Endothelial cell of umbilical vein (primary cell): ENCODE results near the gene EFCAB10. TPM values are rescaled to one million over a fixed set of nuclear protein-coding genes. Genes with fewer than 3 reads are reported as not detected.
A peak's percentile ranks its signal among the peaks of the same experiment; 100 is the strongest.

Experiments used
- BruUV-seq: library from RNA; stranded (reverse); fragments of 400-500 nt; replicated peaks from 2 replicates; lab custom pipeline; 2021; lab: Mats Ljungman, UMichigan
- CTCF ChIA-PET: fragments of 300-600, 350-600 bp; sonication (Branson Sonifier 250); formaldehyde crosslinking; loops from one replicate; lab custom pipeline; 2021; ENCODE audit warnings: antibody characterized with exemption, inconsistent platforms; lab: Charles Lee
- POLR2A ChIA-PET: fragments of 300-600, 350-600 bp; sonication (Branson Sonifier 250); formaldehyde crosslinking; loops from one replicate; lab custom pipeline; 2021; ENCODE audit warnings: antibody characterized with exemption, inconsistent platforms; lab: Charles Lee
- DNase-seq: peaks from one replicate; pipeline ENCODE4 v3.0.0-alpha.2; 2011; ENCODE audit warnings: low read depth, low spot score
- FAIRE-seq: peaks from 2 replicates; lab custom pipeline; 2011; peaks lifted over from hg19 to GRCh38; lab: Jason Lieb, UNC
- H2AFZ ChIP-seq: 2 replicates; pipeline ENCODE4 v1.6.0; 2012; ENCODE audit warnings: low read depth, low read length, control low read depth, inconsistent platforms
- H3K27ac ChIP-seq: 2 replicates; pipeline ENCODE4 v1.5.1; 2011; ENCODE audit warnings: low read depth, mild to moderate bottlenecking, control low read depth, low read length, moderate library complexity; ENCODE audit not compliant: insufficient read depth
- H3K27me3 ChIP-seq, 2 experiments: 2 replicates each; pipeline versions ENCODE4 v1.6.0 to v1.6.1; 2011; ENCODE audit warnings: low read length in 2 of 2, mixed read lengths in 1 of 2; ENCODE audit not compliant: control insufficient read depth in 2 of 2, insufficient read depth in 2 of 2
- H3K36me3 ChIP-seq, 2 experiments: 2 replicates in 1 of 2; 3 replicates in 1 of 2; pipeline ENCODE4 v1.5.1; 2011; ENCODE audit warnings: low read length in 2 of 2, mild to moderate bottlenecking in 1 of 2, moderate library complexity in 1 of 2; ENCODE audit not compliant: control insufficient read depth in 2 of 2, insufficient read depth in 2 of 2; ENCODE audit errors: extremely low read depth in 1 of 2
- H3K4me1 ChIP-seq: 3 replicates; pipeline ENCODE4 v1.5.1; 2011; ENCODE audit warnings: mild to moderate bottlenecking, low read length; ENCODE audit not compliant: control insufficient read depth, insufficient read depth; ENCODE audit errors: extremely low read depth
- H3K4me2 ChIP-seq: 2 replicates; pipeline ENCODE4 v1.6.1; 2011; ENCODE audit warnings: low read length, control low read depth, mixed read lengths; ENCODE audit not compliant: insufficient read depth
- H3K4me3 ChIP-seq, 3 experiments: fragments of 200-600 bp in 1 of 3; sonication (generic), shearing (Covaris generic) in 1 of 3; replicated peaks in 1 of 3; 2 replicates each; pipeline ENCODE4 v1.5.1; 2011 to 2016; ENCODE audit warnings: control low read depth in 3 of 3, low read length in 3 of 3, mild to moderate bottlenecking in 2 of 3, inconsistent platforms in 1 of 3, low read depth in 1 of 3, moderate library complexity in 1 of 3; ENCODE audit not compliant: insufficient read depth in 1 of 3
- H3K79me2 ChIP-seq: 2 replicates; pipeline ENCODE4 v1.6.0; 2012; ENCODE audit warnings: low read length, inconsistent platforms; ENCODE audit not compliant: control insufficient read depth, insufficient read depth
- H3K9ac ChIP-seq: replicated peaks from 2 replicates; pipeline ENCODE3; 2011; ENCODE audit warnings: low read length, control low read depth; ENCODE audit not compliant: insufficient read depth; ENCODE audit errors: extremely low read depth
- H3K9me1 ChIP-seq: replicated peaks from 3 replicates; pipeline ENCODE4 v1.6.0; 2011; ENCODE audit warnings: mild to moderate bottlenecking, low read length; ENCODE audit not compliant: control insufficient read depth, insufficient read depth; ENCODE audit errors: extremely low read depth
- H3K9me3 ChIP-seq: replicated peaks from 2 replicates; pipeline ENCODE4 v1.5.1; 2012; ENCODE audit warnings: low read length, inconsistent platforms; ENCODE audit not compliant: control insufficient read depth, insufficient read depth
- H4K20me1 ChIP-seq: replicated peaks from 2 replicates; pipeline ENCODE3; 2011; ENCODE audit warnings: mild to moderate bottlenecking, low read length; ENCODE audit not compliant: control insufficient read depth, insufficient read depth; ENCODE audit errors: extremely low read depth
- EZH2 ChIP-seq: IDR thresholded peaks from 2 replicates; pipeline ENCODE4 v1.6.1; 2012; ENCODE audit warnings: borderline replicate concordance, low read depth, mild to moderate bottlenecking, moderate library complexity, low read length, inconsistent platforms; ENCODE audit not compliant: severe bottlenecking
- FOS ChIP-seq: IDR thresholded peaks from 2 replicates; pipeline ENCODE4 v1.6.1; 2011; ENCODE audit warnings: mild to moderate bottlenecking, low read length, moderate library complexity, borderline replicate concordance; ENCODE audit not compliant: insufficient read depth
- GATA2 ChIP-seq: IDR thresholded peaks from 2 replicates; pipeline ENCODE4 v1.7.0; 2011; ENCODE audit warnings: low read depth, mild to moderate bottlenecking, moderate library complexity, mixed read lengths, low read length; ENCODE audit not compliant: insufficient read length, insufficient read depth
- JUN ChIP-seq: IDR thresholded peaks from 2 replicates; pipeline ENCODE4 v1.6.1; 2011; ENCODE audit warnings: borderline replicate concordance, low read depth; ENCODE audit not compliant: insufficient read length, insufficient read depth
- MYC ChIP-seq: IDR thresholded peaks from one replicate; pipeline ENCODE4 v1.6.1; 2011; ENCODE audit warnings: mild to moderate bottlenecking, low read depth, low read length
- POLR2A ChIP-seq: IDR thresholded peaks from 2 replicates; pipeline ENCODE4 v1.6.1; 2012; ENCODE audit warnings: low read depth, mild to moderate bottlenecking, control low read depth, low read length
- POLR2AphosphoS5 ChIP-seq: IDR thresholded peaks from 2 replicates; pipeline ENCODE4 v1.6.1; 2012; ENCODE audit warnings: low read depth, mild to moderate bottlenecking, control low read depth, low read length, moderate library complexity; ENCODE audit not compliant: insufficient read depth
- dilution Hi-C: fragments of 300-500 bp; cut with MboI; formaldehyde crosslinking; loops from one replicate; pipeline ENCODE4 v1.15.0; 2019; ENCODE audit warnings: low sequenced_read_pairs; ENCODE audit not compliant: extremely low pct_ligation_motif_present
- intact Hi-C: fragments of 100-400 bp; cut with micrococcal nuclease; formaldehyde crosslinking; loops from one replicate; pipeline ENCODE4 v1.10.0; 2022
- polyA plus RNA-seq, 4 experiments: library from polyadenylated mRNA; depleted of rRNA in 3 of 4; stranded (reverse) in 3 of 4; unstranded in 1 of 4; fragments of >200 nt; gene quantifications; 2 replicates each; pipeline versions ENCODE4 v1.2.1 to v1.2.3, GENCODE V29; 2011 to 2012; ENCODE audit warnings: missing spikeins in 1 of 4
- total RNA-seq: library from RNA; stranded (reverse); gene quantifications from 2 replicates; pipeline ENCODE4 v1.2.3, GENCODE V29; 2021
- TF ChIP-seq, protein P1 (sequence below), 2 donors: IDR thresholded peaks; 1 replicate in 1 of 2; 2 replicates in 1 of 2; pipeline ENCODE4 v1.5.1; 2011; ENCODE audit warnings: low read length in 2 of 2, mild to moderate bottlenecking in 2 of 2, moderate library complexity in 2 of 2, control low read depth in 1 of 2, inconsistent platforms in 1 of 2, low read depth in 1 of 2; ENCODE audit not compliant: insufficient read depth in 1 of 2; ENCODE audit errors: extremely low read depth in 1 of 2
- TF ChIP-seq, protein P2 (sequence below): IDR thresholded peaks from 2 replicates; pipeline ENCODE4 v1.6.1; 2011; ENCODE audit not compliant: insufficient read depth, insufficient read length

Gene EFCAB10
- total and polyA plus RNA-seq, 2 donors (not counting 3 experiments of a cell fraction or from before 2014, with no cell fraction given) = not detected

DNA sequence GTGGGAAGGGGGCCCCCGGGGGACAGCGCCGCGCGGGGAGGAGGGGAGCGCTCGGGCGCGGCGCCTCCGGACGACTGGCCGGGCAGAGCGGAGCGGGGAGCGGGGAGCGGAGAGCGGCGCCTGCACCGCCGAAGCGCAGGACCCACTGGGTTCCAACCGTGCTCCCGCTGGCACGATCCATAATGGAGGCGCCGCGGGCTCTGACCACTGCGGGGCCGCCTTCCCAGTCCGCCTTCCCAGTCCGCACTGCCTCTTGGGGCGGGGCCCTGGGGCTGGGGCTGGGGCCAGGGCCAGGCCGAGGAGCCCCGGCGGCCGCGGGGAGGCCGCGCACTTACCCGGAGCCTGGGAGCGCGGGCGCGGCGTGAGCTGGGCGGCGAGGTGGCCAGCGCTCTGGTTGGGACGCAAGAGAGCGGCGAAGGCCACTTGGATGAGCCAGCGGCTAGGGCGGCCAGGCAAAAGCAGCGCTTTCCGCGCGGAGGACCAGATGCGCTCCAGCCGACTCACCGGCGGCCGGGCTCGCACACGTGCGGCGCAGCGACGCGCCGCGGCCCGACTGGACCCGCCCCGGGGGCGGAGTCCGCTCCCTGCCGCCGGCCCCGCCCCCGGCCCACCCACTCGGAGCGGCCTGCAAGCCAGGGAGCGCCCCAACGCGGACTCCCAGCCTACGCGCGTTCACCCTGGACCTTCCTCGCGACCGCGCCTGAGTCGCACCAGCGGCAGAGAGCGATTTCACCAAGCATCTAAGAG lies 59.4 kb downstream of the EFCAB10 start, which contains the start of gene PUS7:
Gene PUS7 (minus strand): TSS at position 555 of the 747 bp plus-strand sequence. CDS start 13,759 bp downstream, outside the sequence.
- H3K36me3 ChIP-seq = no peaks in the 10 kb centered on the region
- TF ChIP-seq, protein P1, sequence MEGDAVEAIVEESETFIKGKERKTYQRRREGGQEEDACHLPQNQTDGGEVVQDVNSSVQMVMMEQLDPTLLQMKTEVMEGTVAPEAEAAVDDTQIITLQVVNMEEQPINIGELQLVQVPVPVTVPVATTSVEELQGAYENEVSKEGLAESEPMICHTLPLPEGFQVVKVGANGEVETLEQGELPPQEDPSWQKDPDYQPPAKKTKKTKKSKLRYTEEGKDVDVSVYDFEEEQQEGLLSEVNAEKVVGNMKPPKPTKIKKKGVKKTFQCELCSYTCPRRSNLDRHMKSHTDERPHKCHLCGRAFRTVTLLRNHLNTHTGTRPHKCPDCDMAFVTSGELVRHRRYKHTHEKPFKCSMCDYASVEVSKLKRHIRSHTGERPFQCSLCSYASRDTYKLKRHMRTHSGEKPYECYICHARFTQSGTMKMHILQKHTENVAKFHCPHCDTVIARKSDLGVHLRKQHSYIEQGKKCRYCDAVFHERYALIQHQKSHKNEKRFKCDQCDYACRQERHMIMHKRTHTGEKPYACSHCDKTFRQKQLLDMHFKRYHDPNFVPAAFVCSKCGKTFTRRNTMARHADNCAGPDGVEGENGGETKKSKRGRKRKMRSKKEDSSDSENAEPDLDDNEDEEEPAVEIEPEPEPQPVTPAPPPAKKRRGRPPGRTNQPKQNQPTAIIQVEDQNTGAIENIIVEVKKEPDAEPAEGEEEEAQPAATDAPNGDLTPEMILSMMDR (IDR thresholded peaks at IDR 0.05; ENCODE audit: extremely low read depth in 1 of 2, insufficient read depth in 1 of 2, low read depth in 1 of 2, low read length in 2 of 2) = no peak
- TF ChIP-seq POLR2A = peak; percentile 90
- no peak for TF ChIP-seq EZH2
- TF ChIP-seq, protein P2, sequence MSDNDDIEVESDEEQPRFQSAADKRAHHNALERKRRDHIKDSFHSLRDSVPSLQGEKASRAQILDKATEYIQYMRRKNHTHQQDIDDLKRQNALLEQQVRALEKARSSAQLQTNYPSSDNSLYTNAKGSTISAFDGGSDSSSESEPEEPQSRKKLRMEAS = peak; percentile 77
- no peak for TF ChIP-seq GATA2
- TF ChIP-seq MYC = no peak
- peak; percentile 99 for TF ChIP-seq POLR2AphosphoS5
- peak; percentile 17 for TF ChIP-seq FOS
- no peak for TF ChIP-seq JUN
- peak within 1 kb of the TSS; percentile 55 to 79 (median 59) for H3K4me3 ChIP-seq
- H3K4me1 ChIP-seq = peaks cover 7% of the 10 kb centered on the region
- H3K27ac ChIP-seq = peak within 1 kb of the TSS; percentile 70
- POLR2A ChIA-PET = no interaction called here
- no peaks in the 10 kb centered on the region for H4K20me1 ChIP-seq
- H3K9me3 ChIP-seq = no peaks in the 10 kb centered on the region
- H2AFZ ChIP-seq = peak within 1 kb of the TSS; percentile 96
- no peaks in the 10 kb centered on the region for H3K9me1 ChIP-seq
- dilution Hi-C loops (no loop called here), intact Hi-C loops (loop anchor here (2.0 kb wide), 2 partner anchors 25 to 33 kb away; no protein-coding TSS in a partner anchor)
- peak; percentile 88 for FAIRE-seq
- BruUV-seq = no TSS peak
- peaks cover 41% of the 10 kb centered on the region for H3K79me2 ChIP-seq
- DNase-seq = peak; percentile 90
- CTCF ChIA-PET = interaction anchor here (1.0 kb wide), 1 partner anchor 10 kb away, joined by 3 read pairs; the partner anchor contains the start of gene RINT1
- H3K4me2 ChIP-seq = peak within 1 kb of the TSS; percentile 55
- H3K27me3 ChIP-seq = no peaks in the 10 kb centered on the region
- H3K9ac ChIP-seq = peak within 1 kb of the TSS; percentile 78
